Common myeloid progenitor, CD34-positive (primary cell): ENCODE data around the gene NPSR1.

Experiments used
- CTCF ChIA-PET: fragments of 350-600 bp; sonication (Branson Sonifier 250); formaldehyde crosslinking; loops from one replicate; lab custom pipeline; 2021; ENCODE audit warnings: antibody characterized with exemption; lab: Charles Lee
- POLR2A ChIA-PET: fragments of 350-600 bp; sonication (Branson Sonifier 250); formaldehyde crosslinking; loops from one replicate; lab custom pipeline; 2021; ENCODE audit warnings: antibody characterized with exemption; lab: Charles Lee
- DNase-seq, 3 donors: peaks; one replicate each; pipeline versions ENCODE4 v3.0.0 to v3.0.0-alpha.2; 2013
- H3K27ac ChIP-seq, 2 experiments: 1 replicate in 1 of 2; 2 replicates in 1 of 2; pipeline ENCODE4 v1.7.0; 2013; ENCODE audit warnings: inconsistent platforms in 2 of 2, low read length in 2 of 2, mild to moderate bottlenecking in 2 of 2, low read depth in 1 of 2, moderate library complexity in 1 of 2; ENCODE audit not compliant: severe bottlenecking in 2 of 2, insufficient read depth in 1 of 2, poor library complexity in 1 of 2
- H3K27me3 ChIP-seq, 5 experiments: replicated peaks in 2 of 5; 1 replicate in 3 of 5; 2 replicates in 2 of 5; pipeline versions ENCODE4 v1.6.1 to v1.7.0; 2013; ENCODE audit warnings: low read length in 4 of 5, mild to moderate bottlenecking in 2 of 5, moderate library complexity in 2 of 5, inconsistent platforms in 1 of 5; ENCODE audit not compliant: insufficient read depth in 5 of 5, control insufficient read depth in 4 of 5
- H3K36me3 ChIP-seq, 4 experiments: 1 replicate in 2 of 4; 2 replicates in 2 of 4; pipeline versions ENCODE4 v1.6.1 to v1.7.0; 2013; ENCODE audit warnings: low read length in 3 of 4, control low read depth in 1 of 4, mild to moderate bottlenecking in 1 of 4; ENCODE audit not compliant: control insufficient read depth in 4 of 4, insufficient read depth in 4 of 4
- H3K4me1 ChIP-seq, 4 experiments: 1 replicate in 3 of 4; 2 replicates in 1 of 4; pipeline versions ENCODE4 v1.6.1 to v1.7.1; 2013; ENCODE audit warnings: low read length in 3 of 4, mild to moderate bottlenecking in 3 of 4, control low read depth in 1 of 4, inconsistent platforms in 1 of 4, moderate library complexity in 1 of 4; ENCODE audit not compliant: control insufficient read depth in 4 of 4, insufficient read depth in 4 of 4; ENCODE audit errors: control extremely low read depth in 1 of 4
- H3K4me3 ChIP-seq, 7 experiments: 1 replicate in 4 of 7; 2 replicates in 3 of 7; pipeline versions ENCODE4 v1.5.1 to v1.7.0; 2013; ENCODE audit warnings: mild to moderate bottlenecking in 7 of 7, low read length in 6 of 7, moderate library complexity in 6 of 7, inconsistent platforms in 2 of 7, low read depth in 2 of 7, control low read depth in 1 of 7; ENCODE audit not compliant: insufficient read depth in 4 of 7, control insufficient read depth in 1 of 7; ENCODE audit errors: extremely low read depth in 1 of 7
- H3K9me3 ChIP-seq, 5 experiments: 1 replicate in 4 of 5; 2 replicates in 1 of 5; pipeline versions ENCODE4 v1.6.1 to v1.7.1; 2013; ENCODE audit warnings: low read length in 4 of 5, mild to moderate bottlenecking in 2 of 5, inconsistent platforms in 1 of 5, low read depth in 1 of 5, moderate library complexity in 1 of 5; ENCODE audit not compliant: control insufficient read depth in 4 of 5, insufficient read depth in 2 of 5; ENCODE audit errors: control extremely low read depth in 1 of 5
- WGBS: methylation state at CpG from one replicate; pipeline ENCODE4 v1.1.5; 2013; ENCODE audit not compliant: insufficient coverage; 5-methylcytosine and 5-hydroxymethylcytosine counted together

NPSR1 gene

DNA sequence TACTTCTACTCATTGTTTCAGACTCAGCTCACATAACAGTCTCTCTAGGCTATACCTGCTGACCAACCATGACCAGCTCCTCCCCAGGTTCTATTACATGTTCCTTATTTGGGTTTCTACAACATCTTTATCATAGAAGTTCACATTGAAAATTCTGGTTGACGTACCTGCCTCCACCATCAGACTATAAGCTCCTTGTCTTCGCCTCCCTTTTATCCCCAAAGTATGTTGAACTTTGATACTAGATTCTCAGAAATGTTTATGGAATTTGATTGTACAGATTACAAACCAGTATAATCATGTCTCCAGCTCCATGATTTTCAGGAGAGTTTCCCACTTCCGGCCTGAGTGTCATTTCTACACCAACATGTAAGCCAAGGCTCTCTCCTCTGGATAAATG is 15.0 kb downstream of the NPSR1 start:
- ChIA-PET CTCF (interaction anchor here (1.4 kb wide), 1 partner anchor 15 kb away, joined by 4 read pairs; the partner anchor contains the start of gene NPSR1), POLR2A (no interaction called here)
- Histone ChIP-seq H3K4me1 (no peaks in the 10 kb centered on the region), H3K4me3 (no peak overlapping the region), H3K27me3 (no peaks in the 10 kb centered on the region), H3K36me3 (no peaks in the 10 kb centered on the region), H3K27ac (no peak overlapping the region), H3K9me3 (no peaks in the 10 kb centered on the region)
- 100% methylated on average over 2 of the region's 3 CpGs for WGBS
- DNase-seq = no peak

GRCh38 chr7:34675749-34676374 is 17.8 kb downstream of the NPSR1 start:
- ChIA-PET CTCF (interaction anchor here (1.3 to 1.9 kb wide), 2 partner anchors 13 to 17 kb away, joined by 3 to 4 read pairs; no protein-coding TSS in a partner anchor), POLR2A (no interaction called here)
- Histone ChIP-seq H3K36me3 (no peaks in the 10 kb centered on the region), H3K27me3 (no peaks in the 10 kb centered on the region), H3K4me3 (no peak overlapping the region), H3K27ac (no peak overlapping the region), H3K9me3 (no peaks in the 10 kb centered on the region), H3K4me1 (no peaks in the 10 kb centered on the region)
- WGBS = 80% methylated on average over 1 of the region's 2 CpGs
- peak; percentile 10 to 28 (median 21) for DNase-seq

DNA sequence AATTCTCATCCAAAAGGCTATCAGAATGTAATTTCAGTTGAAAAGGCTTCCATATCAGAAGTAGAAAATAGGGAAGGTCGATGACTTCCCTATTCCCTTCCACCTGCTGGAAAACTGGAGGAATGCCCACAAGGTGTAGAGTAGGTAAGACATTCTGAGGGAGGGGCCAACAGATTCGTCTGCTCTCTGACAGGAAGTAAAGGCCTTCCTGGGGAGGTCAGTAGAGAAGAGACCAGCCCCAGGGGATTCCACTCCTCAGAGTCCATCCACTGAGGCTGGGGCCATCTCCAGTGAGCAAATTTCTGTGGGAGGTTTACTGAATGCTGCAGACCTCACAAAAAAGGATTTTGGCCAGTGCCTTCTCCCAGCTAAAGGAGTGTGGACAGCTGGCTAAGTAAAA is 19.5 kb downstream of the NPSR1 start:
- ChIA-PET POLR2A (no interaction called here), CTCF (interaction anchor here (1.9 kb wide), 1 partner anchor 11 kb away, joined by 4 read pairs; no protein-coding TSS in a partner anchor)
- no peaks in the 10 kb centered on the region for H3K27me3 ChIP-seq
- no peak overlapping the region for H3K27ac ChIP-seq
- 14% methylated on average over 1 of the region's 2 CpGs for WGBS
- DNase-seq = no peak
- H3K9me3 ChIP-seq = no peaks in the 10 kb centered on the region
- no peaks in the 10 kb centered on the region for H3K36me3 ChIP-seq
- no peak overlapping the region for H3K4me3 ChIP-seq
- no peaks in the 10 kb centered on the region for H3K4me1 ChIP-seq

DNA sequence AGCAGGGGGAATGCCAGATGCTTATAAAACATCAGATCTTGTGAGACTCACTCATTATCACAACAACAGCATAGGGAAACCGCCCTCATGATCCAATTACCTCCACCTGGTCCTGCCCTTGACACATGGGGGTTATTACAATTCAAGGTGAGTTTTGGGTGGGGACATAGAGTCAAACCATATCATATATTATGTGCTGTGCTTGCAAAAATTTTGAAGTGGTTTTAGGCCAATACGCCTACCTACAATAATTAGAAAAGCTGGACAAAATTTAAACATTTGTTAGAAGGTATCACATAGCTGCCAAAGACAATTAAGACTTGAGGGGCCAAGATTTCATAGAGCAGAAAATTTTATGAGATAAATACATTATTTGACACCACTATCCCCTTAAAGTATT is 29.5 kb downstream of the NPSR1 start:
- Histone ChIP-seq H3K27me3 (no peaks in the 10 kb centered on the region), H3K4me3 (no peak overlapping the region), H3K27ac (no peak overlapping the region), H3K9me3 (peaks cover 0 to 6% (median 0%) of the 10 kb centered on the region in 5 experiments), H3K36me3 (no peaks in the 10 kb centered on the region), H3K4me1 (no peaks in the 10 kb centered on the region)
- no peak for DNase-seq
- ChIA-PET POLR2A (no interaction called here), CTCF (no interaction called here)
- no CpG with 5 or more reads among the region's 2 CpGs for WGBS

GRCh38 chr7:34696415-34696814 is 38.4 kb downstream of the NPSR1 start:
- POLR2A ChIA-PET = no interaction called here
- DNase-seq = no peak

DNA sequence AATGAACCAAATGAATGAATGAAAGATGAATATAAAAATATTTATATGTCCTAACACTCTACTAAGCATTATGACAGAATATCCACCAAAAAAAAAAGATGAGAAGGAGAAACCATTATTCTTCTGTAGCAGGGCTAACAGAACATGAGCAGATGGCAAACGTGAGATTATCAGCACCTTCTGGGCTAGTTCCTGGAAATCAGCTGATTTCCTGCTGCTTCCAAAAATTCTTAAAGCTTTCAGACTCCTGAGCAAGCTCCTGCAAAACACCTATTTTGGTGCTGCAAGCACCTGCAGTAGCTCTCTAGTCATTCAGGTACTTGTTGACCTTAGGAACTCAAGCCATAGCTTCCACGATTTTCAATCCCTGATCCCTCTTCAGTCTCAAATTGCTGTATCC is 51.8 kb downstream of the NPSR1 start:
- POLR2A ChIA-PET = no interaction called here
- Histone ChIP-seq H3K4me3 (no peak overlapping the region), H3K27me3 (no peaks in the 10 kb centered on the region), H3K9me3 (no peaks in the 10 kb centered on the region), H3K4me1 (no peaks in the 10 kb centered on the region), H3K36me3 (no peaks in the 10 kb centered on the region), H3K27ac (no peak overlapping the region)
- no peak for DNase-seq
- 29% methylated on average over 2 of the region's 2 CpGs for WGBS
- CTCF ChIA-PET = no interaction called here

More at GRCh38 chr7:34696415-34696814, 38.4 kb downstream of the NPSR1 start:
- no CpG with 5 or more reads among the region's 1 CpG for WGBS
- no peaks in the 10 kb centered on the region for H3K27me3 ChIP-seq
- H3K36me3 ChIP-seq = no peaks in the 10 kb centered on the region
- no peak overlapping the region for H3K4me3 ChIP-seq
- CTCF ChIA-PET = no interaction called here
- peaks cover 0 to 9% (median 4%) of the 10 kb centered on the region in 5 experiments for H3K9me3 ChIP-seq
- H3K27ac ChIP-seq = no peak overlapping the region
- no peaks in the 10 kb centered on the region for H3K4me1 ChIP-seq

DNA sequence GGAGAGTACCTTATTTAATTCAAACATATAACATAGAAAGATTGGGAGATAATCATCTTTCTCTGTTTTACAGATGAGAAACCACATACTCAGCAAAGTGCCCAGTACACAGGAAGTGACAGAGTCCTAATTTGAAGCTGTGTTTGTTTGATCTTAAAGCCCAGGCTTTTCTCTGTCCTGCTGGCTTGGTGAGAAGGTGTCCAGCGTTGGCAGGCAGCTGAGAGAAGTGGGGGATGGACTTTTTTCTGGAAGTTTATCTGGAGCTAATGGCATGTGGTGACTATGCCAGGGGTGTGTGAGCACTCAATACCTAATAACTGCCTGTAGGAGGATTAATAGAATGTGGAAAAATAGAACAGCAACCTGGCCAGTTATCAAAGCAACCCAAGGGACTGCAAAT is 60.8 kb downstream of the NPSR1 start:
- Histone ChIP-seq H3K4me1 (peaks cover 0 to 18% (median 3%) of the 10 kb centered on the region in 4 experiments), H3K27me3 (no peaks in the 10 kb centered on the region), H3K9me3 (no peaks in the 10 kb centered on the region), H3K36me3 (no peaks in the 10 kb centered on the region), H3K4me3 (peak overlapping the region in 1 of 7 experiments; percentile 15), H3K27ac (no peak overlapping the region)
- no CpG with 5 or more reads among the region's 1 CpG for WGBS
- DNase-seq = peak in 2 of 3 donors; percentile 17 to 35
- CTCF ChIA-PET = no interaction called here
- POLR2A ChIA-PET = no interaction called here
